ENCODE measurements around the gene NKG7. TPM values are rescaled to one million over a fixed set of nuclear protein-coding genes. Genes with fewer than 3 reads are reported as not detected.

Gene NKG7
- total and polyA plus RNA-seq, 2 of the 13 experiments (the other 11 are each of a cell fraction or from before 2014, with no cell fraction given): 0.40 TPM; not detected in 1

GRCh38 chr19:51356159-51356801 is 16.2 kb downstream of the NKG7 start (continued):
- peak; percentile 93 for TF ChIP-seq CEBPG (CRISPR knock-in tag; IDR thresholded peaks at IDR 0.05)
- TF ChIP-seq ZC3H4 (CRISPR knock-in tag; IDR thresholded peaks at IDR 0.05; ENCODE audit: borderline replicate concordance): no peak
- TF ChIP-seq NCOA2 (CRISPR knock-in tag; IDR thresholded peaks at IDR 0.05): peak; percentile 89
- no peak for TF ChIP-seq ZFP37 (CRISPR knock-in tag; IDR thresholded peaks at IDR 0.05; ENCODE audit: borderline replicate concordance)
- no peak for TF ChIP-seq ZNF704 (CRISPR knock-in tag; IDR thresholded peaks at IDR 0.05; ENCODE audit: borderline replicate concordance)
- TF ChIP-seq, protein P1, sequence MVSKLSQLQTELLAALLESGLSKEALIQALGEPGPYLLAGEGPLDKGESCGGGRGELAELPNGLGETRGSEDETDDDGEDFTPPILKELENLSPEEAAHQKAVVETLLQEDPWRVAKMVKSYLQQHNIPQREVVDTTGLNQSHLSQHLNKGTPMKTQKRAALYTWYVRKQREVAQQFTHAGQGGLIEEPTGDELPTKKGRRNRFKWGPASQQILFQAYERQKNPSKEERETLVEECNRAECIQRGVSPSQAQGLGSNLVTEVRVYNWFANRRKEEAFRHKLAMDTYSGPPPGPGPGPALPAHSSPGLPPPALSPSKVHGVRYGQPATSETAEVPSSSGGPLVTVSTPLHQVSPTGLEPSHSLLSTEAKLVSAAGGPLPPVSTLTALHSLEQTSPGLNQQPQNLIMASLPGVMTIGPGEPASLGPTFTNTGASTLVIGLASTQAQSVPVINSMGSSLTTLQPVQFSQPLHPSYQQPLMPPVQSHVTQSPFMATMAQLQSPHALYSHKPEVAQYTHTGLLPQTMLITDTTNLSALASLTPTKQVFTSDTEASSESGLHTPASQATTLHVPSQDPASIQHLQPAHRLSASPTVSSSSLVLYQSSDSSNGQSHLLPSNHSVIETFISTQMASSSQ (IDR thresholded peaks at IDR 0.05; ENCODE audit: low read depth): no peak
- TF ChIP-seq, protein P1 (CRISPR knock-in tag; IDR thresholded peaks at IDR 0.05; ENCODE audit: borderline replicate concordance): peak; percentile 61
- peak; percentile 21; the same call in 1 of the 2 replicates for TF ChIP-seq PHF8 (CRISPR knock-in tag; IDR thresholded peaks at IDR 0.05)
- no peak for TF ChIP-seq HNRNPK (IDR thresholded peaks at IDR 0.05; ENCODE audit: low read depth, low read length, poor library complexity, severe bottlenecking)
- TF ChIP-seq SMAD9 (CRISPR knock-in tag; IDR thresholded peaks at IDR 0.05): no peak
- TF ChIP-seq, protein P2, sequence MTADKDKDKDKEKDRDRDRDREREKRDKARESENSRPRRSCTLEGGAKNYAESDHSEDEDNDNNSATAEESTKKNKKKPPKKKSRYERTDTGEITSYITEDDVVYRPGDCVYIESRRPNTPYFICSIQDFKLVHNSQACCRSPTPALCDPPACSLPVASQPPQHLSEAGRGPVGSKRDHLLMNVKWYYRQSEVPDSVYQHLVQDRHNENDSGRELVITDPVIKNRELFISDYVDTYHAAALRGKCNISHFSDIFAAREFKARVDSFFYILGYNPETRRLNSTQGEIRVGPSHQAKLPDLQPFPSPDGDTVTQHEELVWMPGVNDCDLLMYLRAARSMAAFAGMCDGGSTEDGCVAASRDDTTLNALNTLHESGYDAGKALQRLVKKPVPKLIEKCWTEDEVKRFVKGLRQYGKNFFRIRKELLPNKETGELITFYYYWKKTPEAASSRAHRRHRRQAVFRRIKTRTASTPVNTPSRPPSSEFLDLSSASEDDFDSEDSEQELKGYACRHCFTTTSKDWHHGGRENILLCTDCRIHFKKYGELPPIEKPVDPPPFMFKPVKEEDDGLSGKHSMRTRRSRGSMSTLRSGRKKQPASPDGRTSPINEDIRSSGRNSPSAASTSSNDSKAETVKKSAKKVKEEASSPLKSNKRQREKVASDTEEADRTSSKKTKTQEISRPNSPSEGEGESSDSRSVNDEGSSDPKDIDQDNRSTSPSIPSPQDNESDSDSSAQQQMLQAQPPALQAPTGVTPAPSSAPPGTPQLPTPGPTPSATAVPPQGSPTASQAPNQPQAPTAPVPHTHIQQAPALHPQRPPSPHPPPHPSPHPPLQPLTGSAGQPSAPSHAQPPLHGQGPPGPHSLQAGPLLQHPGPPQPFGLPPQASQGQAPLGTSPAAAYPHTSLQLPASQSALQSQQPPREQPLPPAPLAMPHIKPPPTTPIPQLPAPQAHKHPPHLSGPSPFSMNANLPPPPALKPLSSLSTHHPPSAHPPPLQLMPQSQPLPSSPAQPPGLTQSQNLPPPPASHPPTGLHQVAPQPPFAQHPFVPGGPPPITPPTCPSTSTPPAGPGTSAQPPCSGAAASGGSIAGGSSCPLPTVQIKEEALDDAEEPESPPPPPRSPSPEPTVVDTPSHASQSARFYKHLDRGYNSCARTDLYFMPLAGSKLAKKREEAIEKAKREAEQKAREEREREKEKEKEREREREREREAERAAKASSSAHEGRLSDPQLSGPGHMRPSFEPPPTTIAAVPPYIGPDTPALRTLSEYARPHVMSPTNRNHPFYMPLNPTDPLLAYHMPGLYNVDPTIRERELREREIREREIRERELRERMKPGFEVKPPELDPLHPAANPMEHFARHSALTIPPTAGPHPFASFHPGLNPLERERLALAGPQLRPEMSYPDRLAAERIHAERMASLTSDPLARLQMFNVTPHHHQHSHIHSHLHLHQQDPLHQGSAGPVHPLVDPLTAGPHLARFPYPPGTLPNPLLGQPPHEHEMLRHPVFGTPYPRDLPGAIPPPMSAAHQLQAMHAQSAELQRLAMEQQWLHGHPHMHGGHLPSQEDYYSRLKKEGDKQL (CRISPR knock-in tag; IDR thresholded peaks at IDR 0.05; ENCODE audit: low read depth): 0 out of 2 replicates have a peak, but pooled peaks have one; percentile 56
- TF ChIP-seq SETDB1 (CRISPR knock-in tag; IDR thresholded peaks at IDR 0.05; ENCODE audit: borderline replicate concordance): no peak
- no peak for TF ChIP-seq ZNF121 (CRISPR knock-in tag; IDR thresholded peaks at IDR 0.05)
- TF ChIP-seq, protein P3, sequence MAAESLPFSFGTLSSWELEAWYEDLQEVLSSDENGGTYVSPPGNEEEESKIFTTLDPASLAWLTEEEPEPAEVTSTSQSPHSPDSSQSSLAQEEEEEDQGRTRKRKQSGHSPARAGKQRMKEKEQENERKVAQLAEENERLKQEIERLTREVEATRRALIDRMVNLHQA (CRISPR knock-in tag; IDR thresholded peaks at IDR 0.05): no peak
- no peak for TF ChIP-seq TMF1 (CRISPR knock-in tag; IDR thresholded peaks at IDR 0.05; ENCODE audit: low read depth)
- no peak for TF ChIP-seq ETS1 (CRISPR knock-in tag; IDR thresholded peaks at IDR 0.05)
- no peak for TF ChIP-seq MTA1 (CRISPR knock-in tag; IDR thresholded peaks at IDR 0.05; ENCODE audit: borderline replicate concordance)

Data from HepG2 (cell line).